ENCODE results near the gene ADAMTSL1.

The ADAMTSL1 gene

DNA sequence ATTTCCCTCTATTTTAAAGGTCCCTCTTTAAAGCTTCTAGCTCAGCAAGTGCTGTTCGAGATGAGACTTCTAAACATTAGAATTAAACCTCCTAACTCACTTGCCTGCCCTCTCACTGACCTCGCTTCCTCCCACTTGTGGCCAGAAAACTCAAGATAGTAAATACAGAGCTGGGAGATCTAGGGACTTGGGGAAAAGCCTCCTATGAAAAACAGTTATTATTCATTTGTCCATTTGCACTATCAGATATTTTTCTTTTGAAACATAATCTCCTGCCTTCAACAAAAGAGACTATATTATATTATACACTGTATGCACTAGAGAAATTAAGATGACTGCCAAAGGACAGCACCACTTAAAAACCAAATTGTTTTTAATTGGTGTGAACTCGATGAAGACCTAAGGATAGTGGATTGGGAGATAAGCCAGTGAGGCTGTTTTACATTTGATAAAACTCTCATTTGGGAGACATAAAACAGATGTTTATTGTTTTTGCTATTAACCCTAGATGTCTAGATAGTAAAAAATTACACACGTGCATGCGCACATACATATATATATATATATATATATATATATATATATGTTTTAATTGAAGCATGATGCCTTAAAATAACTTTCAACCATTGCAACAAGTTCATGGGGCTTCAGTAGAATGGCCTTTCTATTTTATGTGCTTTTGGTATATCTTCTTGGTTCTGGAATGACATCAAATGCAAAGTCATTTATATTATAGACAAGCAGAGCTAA, 229.4 kb downstream of the ADAMTSL1 start:
- peak; percentile 2 for DNase-seq (ENCODE audit: low spot score)

DNA sequence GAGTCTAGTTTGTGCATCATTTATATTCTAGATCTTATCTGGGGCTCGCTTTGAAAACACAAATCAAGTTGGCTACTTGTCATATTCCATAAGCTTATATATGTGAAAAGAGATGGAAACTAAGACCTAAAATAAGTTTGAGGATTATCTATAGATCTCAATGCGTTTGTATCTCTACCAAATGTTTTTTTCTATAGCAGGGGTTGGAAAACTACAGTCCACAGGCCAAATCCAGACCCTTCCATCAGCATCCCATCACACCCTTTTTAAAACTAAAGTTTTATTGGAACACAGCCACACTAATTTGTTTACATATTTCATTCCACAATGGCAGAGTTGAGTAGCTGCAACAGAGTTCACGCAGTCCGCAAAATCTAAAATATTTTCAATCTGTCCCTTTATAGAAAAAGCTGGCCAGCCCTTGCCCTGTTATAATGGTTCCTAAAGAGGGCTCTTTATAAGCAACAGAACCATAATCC, 230.0 kb downstream of the ADAMTSL1 start:
- no peak for DNase-seq (ENCODE audit: low spot score)

- no peak for DNase-seq (ENCODE audit: low spot score)
Measured at GRCh38 chr9:18705796-18706392, 231.9 kb downstream of the ADAMTSL1 start.

DNA sequence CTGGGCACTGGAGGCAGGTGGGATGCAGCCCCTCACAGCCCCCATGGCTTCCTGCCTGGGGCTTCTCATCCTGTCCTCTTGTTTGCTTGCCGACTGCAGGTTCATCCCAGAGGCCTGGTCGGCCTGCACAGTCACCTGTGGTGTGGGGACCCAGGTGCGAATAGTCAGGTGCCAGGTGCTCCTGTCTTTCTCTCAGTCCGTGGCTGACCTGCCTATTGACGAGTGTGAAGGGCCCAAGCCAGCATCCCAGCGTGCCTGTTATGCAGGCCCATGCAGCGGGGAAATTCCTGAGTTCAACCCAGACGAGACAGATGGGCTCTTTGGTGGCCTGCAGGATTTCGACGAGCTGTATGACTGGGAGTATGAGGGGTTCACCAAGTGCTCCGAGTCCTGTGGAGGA, 232.7 kb downstream of the ADAMTSL1 start:
- no peak for DNase-seq (ENCODE audit: low spot score)

GRCh38 chr9:18707061-18707461, 233.1 kb downstream of the ADAMTSL1 start:
- no peak for DNase-seq (ENCODE audit: low spot score)

DNA sequence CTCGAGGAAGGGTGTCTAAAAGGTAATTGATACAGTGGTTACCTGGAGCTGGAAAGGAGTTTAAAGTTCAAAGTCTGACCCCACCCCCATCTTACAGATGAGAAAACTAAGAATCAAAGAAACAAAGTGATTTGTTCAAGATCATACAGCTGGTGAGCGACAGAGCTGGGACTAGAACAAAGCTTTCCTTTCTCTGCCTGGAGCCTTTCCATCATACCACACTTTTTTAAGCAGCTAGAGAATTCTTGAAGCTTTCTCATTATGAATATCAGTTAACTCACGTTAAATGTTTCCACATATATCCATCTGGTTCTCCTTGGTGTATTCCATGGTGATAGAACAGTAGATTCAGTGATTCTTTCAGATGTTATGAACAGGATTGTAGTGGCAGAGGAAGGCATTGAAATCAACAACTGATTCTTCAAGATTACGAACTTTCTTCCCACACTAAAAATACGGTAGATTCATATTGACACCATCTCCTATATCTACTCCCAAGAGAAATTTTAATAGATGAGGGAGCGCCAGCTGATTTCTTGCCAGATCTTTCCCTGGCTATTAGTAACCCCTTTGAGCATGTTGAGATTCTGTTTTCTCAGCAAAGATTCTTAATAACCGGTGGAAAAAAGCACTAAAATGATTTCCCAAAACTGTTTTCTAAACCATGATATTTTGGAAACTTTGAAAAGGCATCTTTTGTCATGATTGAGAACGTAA, 233.7 kb downstream of the ADAMTSL1 start:
- DNase-seq (ENCODE audit: low spot score), result no peak

GRCh38 chr9:18708429-18708828, 234.5 kb downstream of the ADAMTSL1 start:
- no peak for DNase-seq (ENCODE audit: low spot score)

DNA sequence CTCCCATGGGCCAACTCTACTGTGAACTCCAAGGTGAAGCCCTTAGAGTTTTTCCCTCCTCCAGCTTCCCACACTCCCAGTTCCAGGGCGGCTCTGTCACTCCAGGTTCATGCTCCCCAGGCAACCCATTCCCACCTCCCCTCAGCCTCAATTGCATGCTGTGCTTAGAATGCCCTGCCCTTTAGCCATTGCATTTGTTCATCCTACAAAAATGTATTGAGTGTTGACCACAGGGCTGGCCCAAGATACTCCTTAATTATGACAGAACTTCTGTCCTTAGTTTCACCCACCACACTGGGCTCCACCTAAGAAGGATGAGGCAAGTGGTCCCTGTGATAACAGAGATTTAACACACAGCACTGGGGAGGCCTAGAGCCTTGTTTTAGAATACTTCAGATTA, 236.1 kb downstream of the ADAMTSL1 start:
- DNase-seq (ENCODE audit: low spot score), result no peak

DNA sequence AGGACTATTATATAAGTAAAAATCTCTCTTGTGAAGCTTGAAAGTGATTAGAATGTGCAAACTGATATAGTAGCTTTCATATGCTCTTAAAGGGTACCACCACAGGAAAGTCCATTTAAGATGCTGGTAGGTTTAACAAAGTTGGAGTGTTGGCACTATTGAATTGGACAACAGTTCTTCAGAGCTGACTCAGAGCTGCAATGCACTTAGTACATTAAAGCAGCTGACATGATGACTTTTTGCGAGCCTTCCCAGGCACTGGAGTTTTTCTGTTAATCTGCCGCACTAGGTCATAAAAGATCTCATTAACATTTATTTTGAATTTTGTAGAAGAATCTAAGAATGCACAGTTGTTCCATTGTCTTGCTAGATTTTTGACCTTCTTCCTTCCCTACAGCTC, 243.8 kb downstream of the ADAMTSL1 start:
- DNase-seq (ENCODE audit: low spot score), result no peak

- DNase-seq (ENCODE audit: low spot score), result no peak
Measured at GRCh38 chr9:18718393-18718792, 244.4 kb downstream of the ADAMTSL1 start.

DNA sequence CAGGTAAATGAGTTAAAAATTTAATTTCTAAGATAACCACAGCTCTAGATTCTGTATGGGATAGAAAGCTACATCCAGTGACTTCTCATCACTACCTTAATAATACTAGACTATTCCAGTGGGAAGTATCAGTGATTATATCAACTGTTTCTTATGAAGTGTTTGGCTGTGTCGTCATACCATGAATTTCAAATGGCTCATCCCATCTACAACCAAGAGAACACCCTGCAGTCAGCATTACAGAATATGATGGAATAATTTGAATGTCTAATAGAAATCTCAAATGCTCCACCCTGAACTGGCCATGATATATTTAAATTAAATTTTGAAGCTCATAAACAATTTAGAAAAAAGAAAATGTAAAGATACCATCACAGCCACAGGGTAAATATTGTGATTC, 245.0 kb downstream of the ADAMTSL1 start:
- no peak for DNase-seq (ENCODE audit: low spot score)

DNA sequence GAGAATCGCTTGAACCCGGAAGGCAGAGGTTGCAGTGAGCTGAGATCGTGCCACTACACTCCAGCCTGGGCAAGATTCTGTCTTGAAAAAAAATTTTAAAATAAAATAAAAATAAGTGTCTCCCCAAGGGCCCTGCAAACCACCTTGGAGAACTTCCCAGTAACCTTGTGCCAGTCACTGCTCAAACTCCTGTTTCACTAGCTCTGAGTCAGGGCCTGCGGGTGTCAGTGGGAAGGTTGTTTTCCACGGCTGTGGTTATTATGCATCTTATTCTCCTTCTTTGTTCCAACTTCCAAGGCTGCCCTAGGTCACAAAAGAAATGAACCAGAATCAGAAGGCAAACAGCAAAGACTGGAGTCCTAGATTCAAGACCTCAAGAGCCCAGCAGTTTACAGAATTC, 246.7 kb downstream of the ADAMTSL1 start:
- no peak for DNase-seq (ENCODE audit: low spot score)

DNA sequence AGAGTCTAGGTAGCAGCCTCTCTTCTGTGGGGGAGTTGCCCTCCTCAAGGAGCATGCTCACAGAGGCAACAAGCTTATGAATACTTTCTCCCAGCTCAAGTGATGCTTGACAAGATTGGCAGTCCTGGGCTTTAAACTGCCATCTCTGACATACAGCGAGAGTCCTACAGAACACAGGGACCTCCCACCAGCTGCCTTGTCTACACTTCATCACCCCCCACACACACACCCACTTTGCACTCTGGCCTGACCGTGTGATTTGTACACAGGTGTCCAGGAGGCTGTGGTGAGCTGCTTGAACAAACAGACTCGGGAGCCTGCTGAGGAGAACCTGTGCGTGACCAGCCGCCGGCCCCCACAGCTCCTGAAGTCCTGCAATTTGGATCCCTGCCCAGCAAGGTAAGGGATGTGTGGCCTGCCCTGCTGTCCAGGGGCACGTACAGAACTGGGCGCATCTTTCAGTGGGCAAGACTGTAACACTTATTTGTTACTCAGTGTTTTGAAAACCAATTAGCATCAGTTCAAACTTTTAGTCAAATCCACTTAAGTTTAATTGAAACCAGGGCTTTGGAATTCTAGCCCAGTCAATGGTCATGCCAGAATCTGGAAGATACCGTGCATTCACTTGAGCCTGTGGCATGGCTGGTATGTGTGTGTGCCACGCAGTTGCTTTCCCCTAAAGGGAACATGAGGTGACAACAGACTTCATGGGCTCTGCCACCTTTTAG, 247.5 kb downstream of the ADAMTSL1 start:
- DNase-seq (ENCODE audit: low spot score), result no peak

DNA sequence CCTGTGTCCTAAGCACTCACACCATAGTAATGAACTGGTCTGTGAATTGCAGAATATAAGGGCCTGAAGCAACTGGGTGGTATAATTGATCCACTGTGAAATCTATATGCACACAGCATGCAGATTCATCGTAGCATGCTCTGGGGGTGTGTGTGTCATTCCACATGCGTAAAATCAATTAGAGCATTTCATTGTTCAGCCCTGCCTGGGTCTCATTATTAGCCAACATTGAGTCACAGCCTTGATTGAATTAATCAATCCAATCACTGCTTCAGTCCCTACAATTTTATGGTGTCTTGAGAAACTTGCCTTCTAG, 248.0 kb downstream of the ADAMTSL1 start:
- no peak for DNase-seq (ENCODE audit: low spot score)

DNA sequence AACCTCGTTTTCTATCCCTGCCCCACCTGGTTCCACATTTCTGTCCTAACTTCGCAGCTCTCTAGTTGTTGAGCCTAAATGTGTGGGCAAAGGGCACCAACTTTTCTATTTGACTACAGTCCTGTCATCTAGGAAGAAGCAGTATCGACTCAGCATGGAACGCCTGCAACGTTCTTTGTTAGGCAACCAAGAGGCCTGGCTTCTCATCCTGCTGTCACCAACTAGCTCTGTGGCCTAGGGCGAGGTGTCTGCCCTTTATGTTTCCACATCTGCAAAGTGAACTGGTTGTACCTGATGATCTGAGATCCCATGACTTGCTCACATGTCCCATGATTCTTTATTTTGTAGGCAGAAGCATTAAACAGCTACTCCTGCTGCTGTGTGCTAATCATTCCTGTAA, 248.9 kb downstream of the ADAMTSL1 start:
- DNase-seq (ENCODE audit: low spot score), result no peak

GRCh38 chr9:18723366-18723765, 249.4 kb downstream of the ADAMTSL1 start:
- DNase-seq (ENCODE audit: low spot score), result no peak

- DNase-seq (ENCODE audit: low spot score), result no peak
Measured at GRCh38 chr9:18726546-18726945, 252.6 kb downstream of the ADAMTSL1 start.

DNA sequence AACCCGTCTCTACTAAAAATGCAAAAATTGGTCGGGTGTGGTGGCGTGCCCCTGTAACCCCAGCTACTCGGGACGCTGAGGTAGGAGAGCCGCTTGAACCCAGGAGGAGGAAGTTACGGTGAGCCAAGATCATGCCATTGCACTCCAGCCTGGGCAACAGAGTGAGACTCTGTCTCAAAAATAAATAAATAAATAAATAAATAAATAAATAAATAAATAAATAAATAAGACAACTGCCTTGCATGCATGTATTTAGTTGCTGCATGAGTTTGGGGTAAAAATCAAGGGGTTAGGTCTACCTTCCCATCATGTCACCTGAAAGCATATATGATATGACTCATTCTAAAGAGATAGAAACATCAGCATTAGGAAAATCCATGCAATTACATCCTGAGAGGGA, 254.0 kb downstream of the ADAMTSL1 start:
- DNase-seq (ENCODE audit: low spot score), result no peak

GRCh38 chr9:18728642-18729041, 254.7 kb downstream of the ADAMTSL1 start:
- no peak for DNase-seq (ENCODE audit: low spot score)

- DNase-seq (ENCODE audit: low spot score), result no peak
Measured at GRCh38 chr9:18730241-18730640, 256.3 kb downstream of the ADAMTSL1 start.

GRCh38 chr9:18739127-18739526, 265.2 kb downstream of the ADAMTSL1 start:
- DNase-seq (ENCODE audit: low spot score), result no peak

GRCh38 chr9:18739641-18740318, 265.8 kb downstream of the ADAMTSL1 start:
- DNase-seq (ENCODE audit: low spot score), result no peak

Data from RKO (cell line).